GM13976 (cell line): ENCODE measurements around the gene TJP1.

ENCODE experiments used
- DNase-seq: peaks from one replicate; pipeline ENCODE4 v3.0.0; 2012; ENCODE audit warnings: low spot score
- CTCF ChIP-seq: IDR thresholded peaks from 2 replicates; pipeline ENCODE4 v1.5.1; 2012; ENCODE audit warnings: borderline replicate concordance, mild to moderate bottlenecking; ENCODE audit not compliant: insufficient read depth; ENCODE audit errors: extremely low read depth, missing control alignments, control extremely low read depth
- in situ Hi-C: fragments of 300-500 bp; cut with MboI; formaldehyde crosslinking; loops from one replicate; pipeline ENCODE4 v1.12.0; 2022; ENCODE audit warnings: low sequenced_read_pairs, mixed read lengths, inconsistent platforms; ENCODE audit not compliant: unreplicated experiment

Gene TJP1

GRCh38 chr15:29863438-29863837 is 41.2 kb upstream of the TJP1 start:
- no peak for DNase-seq
- no peak for TF ChIP-seq CTCF
- in situ Hi-C loops, result no loop called here

- DNase-seq, result no peak
- in situ Hi-C loops, result no loop called here
- TF ChIP-seq CTCF, result no peak
Observed at GRCh38 chr15:29862271-29862670, 40.0 kb upstream of the TJP1 start.

GRCh38 chr15:29860872-29861271 is 38.6 kb upstream of the TJP1 start:
- in situ Hi-C loops, result no loop called here
- no peak for TF ChIP-seq CTCF
- DNase-seq, result no peak

- in situ Hi-C loops, result no loop called here
- DNase-seq, result no peak
- no peak for TF ChIP-seq CTCF
Observed at GRCh38 chr15:29859973-29860715, 37.9 kb upstream of the TJP1 start.

GRCh38 chr15:29859293-29859692 is 37.0 kb upstream of the TJP1 start:
- TF ChIP-seq CTCF, result no peak
- DNase-seq, result no peak
- in situ Hi-C loops, result no loop called here

GRCh38 chr15:29857221-29857789 is 35.0 kb upstream of the TJP1 start:
- no peak for TF ChIP-seq CTCF
- DNase-seq, result no peak
- in situ Hi-C loops, result no loop called here
